Smooth muscle cell (in vitro differentiated cells): ENCODE measurements around the gene PALLD. TPM values are rescaled to one million over a fixed set of nuclear protein-coding genes. Genes with fewer than 3 reads are reported as not detected.
A peak's percentile ranks its signal among the peaks of the same experiment; 100 is the strongest.

Experiments
- DNase-seq: peaks from one replicate; lab custom pipeline; 2025; ENCODE audit not compliant: unreplicated experiment; lab: John Stamatoyannopoulos, UW
- H2AFZ ChIP-seq: fragments of 200-600 bp; sonication (generic); 2 replicates; pipeline ENCODE4 v1.6.0; 2016; ENCODE audit warnings: antibody characterized with exemption, low read depth, mild to moderate bottlenecking
- H3F3A ChIP-seq: fragments of 200-600 bp; sonication (generic); 2 replicates; pipeline ENCODE4 v1.6.0; 2017; ENCODE audit warnings: antibody characterized with exemption, low read depth
- H3K27ac ChIP-seq: fragments of 200-600 bp; sonication (generic); 2 replicates; pipeline ENCODE4 v1.5.1; 2016; ENCODE audit warnings: low read depth, mild to moderate bottlenecking
- H3K27me3 ChIP-seq: fragments of 200-600 bp; sonication (generic); 2 replicates; pipeline ENCODE4 v1.6.1; 2016; ENCODE audit warnings: low read depth, mild to moderate bottlenecking
- H3K36me3 ChIP-seq: fragments of 200-600 bp; sonication (generic); 2 replicates; pipeline ENCODE4 v1.5.1; 2016; ENCODE audit warnings: low read depth
- H3K4me1 ChIP-seq: fragments of 200-600 bp; sonication (generic); 2 replicates; pipeline ENCODE4 v1.5.1; 2016; ENCODE audit warnings: low read depth
- H3K4me2 ChIP-seq: fragments of 200-600 bp; sonication (generic); 2 replicates; pipeline ENCODE4 v1.6.0; 2016; ENCODE audit warnings: mild to moderate bottlenecking
- H3K4me3 ChIP-seq: fragments of 200-600 bp; sonication (generic); 2 replicates; pipeline ENCODE4 v1.5.1; 2016; ENCODE audit warnings: mild to moderate bottlenecking
- H3K79me2 ChIP-seq: fragments of 200-600 bp; sonication (generic); 2 replicates; pipeline ENCODE4 v1.6.0; 2016; ENCODE audit warnings: low read depth, mild to moderate bottlenecking
- H3K9ac ChIP-seq: fragments of 200-600 bp; sonication (generic); 2 replicates; pipeline ENCODE4 v1.6.0; 2016; ENCODE audit warnings: low read depth
- H3K9me3 ChIP-seq: fragments of 200-600 bp; sonication (generic); replicated peaks from 2 replicates; pipeline ENCODE4 v1.5.1; 2016; ENCODE audit warnings: low read depth
- H4K20me1 ChIP-seq: fragments of 200-600 bp; sonication (generic); 2 replicates; pipeline ENCODE4 v1.6.0; 2016; ENCODE audit warnings: low read depth
- WGBS: methylation state at CpG from one replicate; pipeline ENCODE4 v1.1.7; 2016; ENCODE audit warnings: low lambda C conversion rate; 5-methylcytosine and 5-hydroxymethylcytosine counted together
- polyA plus RNA-seq: library from polyadenylated mRNA; unstranded; fragments of >200 nt; fragmentation: Nextera tagmentation; extraction: Ambion mirVana; gene quantifications from 2 replicates; pipeline ENCODE4 v1.2.1, GENCODE V29; 2016
- total RNA-seq: library from RNA; depleted of rRNA; stranded (reverse); fragments of >200 nt; gene quantifications from 2 replicates; pipeline ENCODE4 v1.2.3, GENCODE V29; 2014
- TF ChIP-seq, protein P1 (sequence below): fragments of 200-600 bp; sonication (generic); IDR thresholded peaks from 2 replicates; pipeline ENCODE4 v1.5.1; 2017; ENCODE audit warnings: borderline replicate concordance, mild to moderate bottlenecking, antibody characterized with exemption; ENCODE audit not compliant: insufficient read depth, poor library complexity, severe bottlenecking

PALLD gene
- total and polyA plus RNA-seq, 2 experiments from 2014 or later: 354 to 415 TPM

DNA sequence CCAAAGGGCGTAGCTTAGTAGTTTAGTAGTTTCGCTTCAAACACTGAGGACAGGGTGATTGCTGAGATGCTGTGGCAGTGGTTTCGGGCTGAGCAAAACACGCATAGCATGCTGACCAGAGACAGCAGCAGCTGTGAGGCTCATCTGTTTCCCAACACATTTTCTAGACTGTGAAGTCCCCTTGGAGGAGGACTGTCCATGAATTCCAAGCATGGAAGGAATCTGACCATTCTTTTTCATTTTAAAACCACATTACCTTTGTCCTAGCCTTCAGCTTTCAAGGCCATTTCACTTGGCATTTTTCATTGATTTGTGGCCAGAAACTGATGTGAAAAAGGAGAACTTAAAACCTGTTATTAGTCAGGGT is 240.9 kb downstream of the PALLD start:
- Histone ChIP-seq H3K36me3 (peaks cover 3% of the 10 kb centered on the region), H3K4me3 (no peak overlapping the region), H3K27ac (peak overlapping the region; percentile 89), H3K4me2 (peak overlapping the region; percentile 65), H3K9me3 (no peaks in the 10 kb centered on the region), H4K20me1 (no peaks in the 10 kb centered on the region), H3K9ac (peak overlapping the region; percentile 24), H2AFZ (no peak overlapping the region), H3K27me3 (no peaks in the 10 kb centered on the region), H3K79me2 (peaks cover 50% of the 10 kb centered on the region), H3K4me1 (peaks cover 36% of the 10 kb centered on the region), H3F3A (peaks cover 40% of the 10 kb centered on the region)
- no peak for DNase-seq
- 34% methylated on average over 4 of the region's 4 CpGs for WGBS
- TF ChIP-seq, protein P1, sequence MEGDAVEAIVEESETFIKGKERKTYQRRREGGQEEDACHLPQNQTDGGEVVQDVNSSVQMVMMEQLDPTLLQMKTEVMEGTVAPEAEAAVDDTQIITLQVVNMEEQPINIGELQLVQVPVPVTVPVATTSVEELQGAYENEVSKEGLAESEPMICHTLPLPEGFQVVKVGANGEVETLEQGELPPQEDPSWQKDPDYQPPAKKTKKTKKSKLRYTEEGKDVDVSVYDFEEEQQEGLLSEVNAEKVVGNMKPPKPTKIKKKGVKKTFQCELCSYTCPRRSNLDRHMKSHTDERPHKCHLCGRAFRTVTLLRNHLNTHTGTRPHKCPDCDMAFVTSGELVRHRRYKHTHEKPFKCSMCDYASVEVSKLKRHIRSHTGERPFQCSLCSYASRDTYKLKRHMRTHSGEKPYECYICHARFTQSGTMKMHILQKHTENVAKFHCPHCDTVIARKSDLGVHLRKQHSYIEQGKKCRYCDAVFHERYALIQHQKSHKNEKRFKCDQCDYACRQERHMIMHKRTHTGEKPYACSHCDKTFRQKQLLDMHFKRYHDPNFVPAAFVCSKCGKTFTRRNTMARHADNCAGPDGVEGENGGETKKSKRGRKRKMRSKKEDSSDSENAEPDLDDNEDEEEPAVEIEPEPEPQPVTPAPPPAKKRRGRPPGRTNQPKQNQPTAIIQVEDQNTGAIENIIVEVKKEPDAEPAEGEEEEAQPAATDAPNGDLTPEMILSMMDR: no peak

DNA sequence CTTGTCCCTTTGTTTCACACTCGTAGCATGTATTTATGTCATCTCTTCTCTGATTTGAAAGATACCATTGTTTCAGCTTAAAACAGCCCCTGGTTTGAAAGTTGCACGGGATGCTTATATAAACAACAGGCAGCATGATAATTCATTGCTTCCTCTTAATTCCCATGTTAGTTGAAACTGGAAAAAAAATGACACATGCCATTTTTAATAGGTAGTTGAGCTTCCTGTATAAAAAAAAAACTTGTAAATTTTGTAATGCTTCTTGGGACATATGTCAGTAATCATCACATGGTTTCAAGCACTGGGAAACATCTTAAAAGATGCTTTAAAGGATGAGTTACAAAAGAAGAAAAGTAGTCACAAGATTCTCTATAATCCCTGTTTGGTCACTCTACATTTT is 243.0 kb downstream of the PALLD start:
- Histone ChIP-seq H3K4me3 (no peak overlapping the region), H3K9me3 (no peaks in the 10 kb centered on the region), H3K4me1 (peaks cover 45% of the 10 kb centered on the region), H2AFZ (no peak overlapping the region), H3K36me3 (peaks cover 3% of the 10 kb centered on the region), H3K9ac (no peak overlapping the region), H3K27ac (peak overlapping the region; percentile 89), H3K27me3 (no peaks in the 10 kb centered on the region), H3K4me2 (peak overlapping the region; percentile 53), H4K20me1 (no peaks in the 10 kb centered on the region), H3K79me2 (peaks cover 48% of the 10 kb centered on the region), H3F3A (peaks cover 39% of the 10 kb centered on the region)
- TF ChIP-seq, protein P1: no peak
- DNase-seq: no peak
- WGBS: 15% methylated on average over 2 of the region's 2 CpGs

DNA sequence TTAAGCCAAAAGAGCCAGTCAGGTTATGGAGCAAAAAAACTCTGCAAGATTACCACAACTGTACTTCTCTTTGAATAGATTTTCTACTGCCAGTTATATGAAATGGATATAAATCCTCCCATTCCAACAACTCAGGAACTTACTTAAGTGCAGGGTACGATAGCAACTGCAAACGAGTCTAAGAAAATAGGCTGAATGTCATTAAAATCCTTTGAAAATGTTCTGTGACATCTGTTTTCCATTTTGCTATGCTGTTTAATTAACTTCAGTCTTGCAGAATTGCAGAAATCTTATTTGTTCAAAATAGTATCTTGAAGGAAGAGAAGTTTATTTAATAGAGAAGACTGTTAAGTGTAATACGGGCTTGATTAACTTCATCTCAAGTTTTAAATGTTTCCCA is 243.8 kb downstream of the PALLD start:
- peaks cover 34% of the 10 kb centered on the region for H3F3A ChIP-seq
- H2AFZ ChIP-seq: no peak overlapping the region
- no peak overlapping the region for H3K9ac ChIP-seq
- peak overlapping the region; percentile 53 for H3K4me2 ChIP-seq
- no peaks in the 10 kb centered on the region for H3K9me3 ChIP-seq
- H3K27ac ChIP-seq: peak overlapping the region; percentile 89
- H3K36me3 ChIP-seq: peaks cover 3% of the 10 kb centered on the region
- TF ChIP-seq, protein P1: no peak
- peaks cover 37% of the 10 kb centered on the region for H3K4me1 ChIP-seq
- 53% methylated on average over 3 of the region's 3 CpGs for WGBS
- peaks cover 52% of the 10 kb centered on the region for H3K79me2 ChIP-seq
- no peaks in the 10 kb centered on the region for H4K20me1 ChIP-seq
- no peak overlapping the region for H3K4me3 ChIP-seq
- DNase-seq: no peak
- H3K27me3 ChIP-seq: no peaks in the 10 kb centered on the region
